CD14-positive monocyte (primary cell): Measurements from ENCODE around the gene SPATA16. TPM values are rescaled to one million over a fixed set of nuclear protein-coding genes. Genes with fewer than 3 reads are reported as not detected.

Experiments
- DNase-seq, 3 donors: peaks; one replicate each; pipeline ENCODE4 v3.0.0-alpha.2; 2011 to 2022
- H2AFZ ChIP-seq: 2 replicates; pipeline ENCODE4 v1.6.0; 2012; ENCODE audit warnings: mild to moderate bottlenecking, low read depth, low read length, inconsistent platforms; ENCODE audit not compliant: insufficient read depth, poor library complexity, severe bottlenecking
- H3K27ac ChIP-seq, 2 donors: 1 replicate in 1 of 2; 2 replicates in 1 of 2; pipeline ENCODE4 v1.5.1; 2012 to 2013; ENCODE audit warnings: low read length in 2 of 2, control low read depth in 1 of 2, inconsistent platforms in 1 of 2, low read depth in 1 of 2, mild to moderate bottlenecking in 1 of 2
- H3K27me3 ChIP-seq, 2 donors: one replicate each; pipeline versions ENCODE4 v1.6.0 to v1.6.1; 2011 to 2013; ENCODE audit warnings: low read length in 2 of 2; ENCODE audit not compliant: control insufficient read depth in 2 of 2, insufficient read depth in 2 of 2
- H3K36me3 ChIP-seq, 2 donors: replicated peaks in 1 of 2; 1 replicate in 1 of 2; 2 replicates in 1 of 2; pipeline versions ENCODE4 v1.5.1 to v1.6.1; 2012 to 2013; ENCODE audit warnings: low read length in 2 of 2, control low read depth in 1 of 2, inconsistent platforms in 1 of 2, mild to moderate bottlenecking in 1 of 2; ENCODE audit not compliant: insufficient read depth in 2 of 2, control insufficient read depth in 1 of 2
- H3K4me1 ChIP-seq, 2 donors: 1 replicate in 1 of 2; 2 replicates in 1 of 2; pipeline versions ENCODE4 v1.5.1 to v1.6.1; 2012 to 2013; ENCODE audit warnings: low read length in 2 of 2, control low read depth in 1 of 2, inconsistent platforms in 1 of 2, mild to moderate bottlenecking in 1 of 2, moderate library complexity in 1 of 2; ENCODE audit not compliant: insufficient read depth in 2 of 2, control insufficient read depth in 1 of 2
- H3K4me2 ChIP-seq: replicated peaks from 2 replicates; pipeline ENCODE3; 2012; ENCODE audit warnings: low read length, moderate library complexity, mild to moderate bottlenecking; ENCODE audit not compliant: poor library complexity, severe bottlenecking; ENCODE audit errors: extremely low read depth
- H3K4me3 ChIP-seq, 3 experiments: fragments of 200-600 bp in 1 of 3; sonication (generic) in 1 of 3; replicated peaks in 1 of 3; 1 replicate in 2 of 3; 2 replicates in 1 of 3; pipeline ENCODE4 v1.5.1; 2011 to 2013; ENCODE audit warnings: low read length in 3 of 3, mild to moderate bottlenecking in 3 of 3, control low read depth in 2 of 3, low read depth in 2 of 3, inconsistent platforms in 1 of 3, moderate library complexity in 1 of 3
- H3K79me2 ChIP-seq: 2 replicates; pipeline ENCODE4 v1.6.0; 2012; ENCODE audit warnings: mild to moderate bottlenecking, control low read depth, inconsistent platforms, low read length, moderate library complexity; ENCODE audit not compliant: insufficient read depth
- H3K9ac ChIP-seq: 2 replicates; pipeline ENCODE4 v1.6.0; 2017; ENCODE audit warnings: low read length, mild to moderate bottlenecking; ENCODE audit not compliant: insufficient read depth, poor library complexity, severe bottlenecking
- H3K9me3 ChIP-seq, 2 donors: replicated peaks in 1 of 2; 1 replicate in 1 of 2; 2 replicates in 1 of 2; pipeline versions ENCODE4 v1.5.1 to v1.6.1; 2012 to 2013; ENCODE audit warnings: low read length in 2 of 2, control low read depth in 1 of 2; ENCODE audit not compliant: control insufficient read depth in 1 of 2, insufficient read depth in 1 of 2
- H4K20me1 ChIP-seq: 2 replicates; pipeline ENCODE4 v1.6.0; 2012; ENCODE audit warnings: mild to moderate bottlenecking, low read length, control low read depth, moderate library complexity; ENCODE audit not compliant: insufficient read depth
- H3K27ac Mint-ChIP-seq, 7 donors: one replicate each; pipeline ENCODE4 v1.8.0; 2020; ENCODE audit warnings: mild to moderate bottlenecking in 7 of 7, mixed read lengths in 7 of 7, moderate library complexity in 6 of 7, inconsistent platforms in 2 of 7
- H3K27me3 Mint-ChIP-seq, 3 donors: one replicate each; pipeline ENCODE4 v1.8.0; 2021 to 2022; ENCODE audit warnings: low read depth in 3 of 3, mild to moderate bottlenecking in 3 of 3, mixed read lengths in 3 of 3, moderate library complexity in 3 of 3, inconsistent platforms in 1 of 3
- H3K36me3 Mint-ChIP-seq, 2 donors: one replicate each; pipeline ENCODE4 v1.8.0; 2020; ENCODE audit warnings: mixed read lengths in 2 of 2, inconsistent platforms in 1 of 2, mild to moderate bottlenecking in 1 of 2
- H3K4me1 Mint-ChIP-seq: one replicate; pipeline ENCODE4 v1.8.0; 2020; ENCODE audit warnings: mild to moderate bottlenecking, mixed read lengths
- H3K4me3 Mint-ChIP-seq, 2 donors: one replicate each; pipeline ENCODE4 v1.8.0; 2020; ENCODE audit warnings: mild to moderate bottlenecking in 2 of 2, mixed read lengths in 2 of 2, moderate library complexity in 1 of 2
- H3K9me3 Mint-ChIP-seq, 7 donors: one replicate each; pipeline ENCODE4 v1.8.0; 2020 to 2022; ENCODE audit warnings: mixed read lengths in 7 of 7, mild to moderate bottlenecking in 6 of 7, moderate library complexity in 6 of 7, inconsistent platforms in 2 of 7
- CTCF ChIP-seq: fragments of 200-600 bp; IDR thresholded peaks from one replicate; pipeline ENCODE4 v1.8.0; 2022; ENCODE audit warnings: antibody characterized with exemption, mild to moderate bottlenecking
- WGBS: methylation state at CpG from one replicate; pipeline ENCODE4 v1.1.5; 2013; ENCODE audit warnings: missing lambda C conversion rate; ENCODE audit not compliant: insufficient coverage; 5-methylcytosine and 5-hydroxymethylcytosine counted together
- intact Hi-C, 2 donors: fragments of 100-400 bp; cut with micrococcal nuclease; formaldehyde crosslinking; loops; one replicate each; pipeline versions ENCODE4 v1.15.0 to v1.15.1; 2023
- polyA plus RNA-seq, 3 donors: library from polyadenylated mRNA; depleted of rRNA in 1 of 3; unstranded in 2 of 3; stranded (reverse) in 1 of 3; fragments of 300-500 nt in 2 of 3; fragments of >200 nt in 1 of 3; fragmentation: Illumina TruSeq in 2 of 3; gene quantifications; 1 replicate in 2 of 3; 2 replicates in 1 of 3; pipeline ENCODE4 v1.2.3, GENCODE V29; 2012 to 2021

Gene SPATA16
- polyA plus RNA-seq, 3 donors, result not detected

GRCh38 chr3:173096140-173096539 is 44.9 kb downstream of the SPATA16 start:
- intact Hi-C loops, result no loop called here
- Histone ChIP-seq H3K79me2 (no peaks in the 10 kb centered on the region), H3K27me3 (no peaks in the 10 kb centered on the region), H2AFZ (no peak overlapping the region), H3K4me1 (no peaks in the 10 kb centered on the region), H3K36me3 (no peaks in the 10 kb centered on the region), H3K9me3 (no peaks in the 10 kb centered on the region), H3K27ac (no peak overlapping the region), H3K4me2 (no peak overlapping the region), H3K9ac (no peak overlapping the region), H4K20me1 (no peaks in the 10 kb centered on the region), H3K4me3 (no peak overlapping the region)
- H3K4me1 Mint-ChIP-seq, result no peaks in the 10 kb centered on the region
- peaks cover 0 to 2% (median 0%) of the 10 kb centered on the region in 3 donors for H3K27me3 Mint-ChIP-seq
- no peak for DNase-seq
- H3K9me3 Mint-ChIP-seq, result no peaks in the 10 kb centered on the region
- H3K36me3 Mint-ChIP-seq, result no peaks in the 10 kb centered on the region
- no peak overlapping the region for H3K27ac Mint-ChIP-seq
- TF ChIP-seq CTCF, result no peak
- WGBS, result no CpG with 5 or more reads among the region's 3 CpGs
- no peak overlapping the region for H3K4me3 Mint-ChIP-seq

GRCh38 chr3:173092038-173092437 is 49.0 kb downstream of the SPATA16 start:
- Histone ChIP-seq H3K4me1 (no peaks in the 10 kb centered on the region), H4K20me1 (no peaks in the 10 kb centered on the region), H3K27ac (no peak overlapping the region), H3K27me3 (no peaks in the 10 kb centered on the region), H3K9ac (no peak overlapping the region), H3K36me3 (no peaks in the 10 kb centered on the region), H2AFZ (no peak overlapping the region), H3K4me3 (no peak overlapping the region), H3K9me3 (no peaks in the 10 kb centered on the region), H3K79me2 (no peaks in the 10 kb centered on the region), H3K4me2 (no peak overlapping the region)
- Mint-ChIP-seq H3K4me1 (no peaks in the 10 kb centered on the region), H3K27me3 (peaks cover 0 to 2% (median 0%) of the 10 kb centered on the region in 3 donors), H3K36me3 (no peaks in the 10 kb centered on the region), H3K4me3 (no peak overlapping the region), H3K9me3 (peaks cover 0 to 8% (median 2%) of the 10 kb centered on the region in 7 donors), H3K27ac (no peak overlapping the region)
- intact Hi-C loops, result no loop called here
- DNase-seq, result no peak
- WGBS, result no CpG with 5 or more reads among the region's 1 CpG
- TF ChIP-seq CTCF, result no peak
